ENCODE measurements around the gene AMOTL2.
A peak's percentile ranks its signal among the peaks of the same experiment; 100 is the strongest.

The AMOTL2 gene

DNA sequence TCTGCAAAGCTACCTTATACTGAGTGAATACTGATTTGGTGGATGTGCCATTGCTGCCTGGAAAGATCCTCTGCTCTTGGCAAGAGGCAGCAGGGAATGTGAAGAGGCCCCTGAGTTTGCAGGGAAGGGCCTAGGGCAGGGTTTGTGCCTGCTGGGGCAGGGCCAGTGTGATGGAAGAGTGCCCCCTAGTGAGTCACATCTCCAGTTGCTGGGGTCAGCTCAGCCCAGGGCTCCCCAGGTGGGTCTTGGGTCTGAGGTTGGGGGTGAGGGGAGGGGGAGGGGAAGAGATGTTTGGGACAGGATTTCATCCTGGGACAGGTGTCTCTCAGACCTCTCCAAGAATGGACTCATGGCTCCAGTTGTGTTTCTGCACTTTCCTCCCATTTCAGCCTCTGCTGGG lies 4.1 kb upstream of the AMOTL2 start:
- DNase-seq, result no peak

DNA sequence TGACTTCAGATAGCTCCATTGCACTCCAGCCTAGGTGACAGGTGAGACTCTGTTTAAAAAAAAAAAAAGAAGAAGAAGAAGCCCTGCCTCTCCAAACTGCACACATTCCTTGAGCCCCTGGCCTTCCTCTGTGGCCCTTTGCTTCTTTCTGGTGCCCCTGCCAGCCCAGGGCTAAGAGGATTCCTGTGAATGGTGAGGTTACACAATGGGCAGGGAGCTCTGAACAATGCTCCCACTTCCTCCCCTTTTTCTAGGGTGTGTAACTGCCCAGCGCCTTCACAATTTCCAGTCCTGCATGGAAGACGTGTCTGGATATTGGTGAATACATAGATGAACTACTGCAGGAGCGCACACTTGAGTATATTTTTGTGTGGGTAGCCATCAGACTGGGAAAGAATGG lies 3.6 kb upstream of the AMOTL2 start:
- no peak for DNase-seq

DNA sequence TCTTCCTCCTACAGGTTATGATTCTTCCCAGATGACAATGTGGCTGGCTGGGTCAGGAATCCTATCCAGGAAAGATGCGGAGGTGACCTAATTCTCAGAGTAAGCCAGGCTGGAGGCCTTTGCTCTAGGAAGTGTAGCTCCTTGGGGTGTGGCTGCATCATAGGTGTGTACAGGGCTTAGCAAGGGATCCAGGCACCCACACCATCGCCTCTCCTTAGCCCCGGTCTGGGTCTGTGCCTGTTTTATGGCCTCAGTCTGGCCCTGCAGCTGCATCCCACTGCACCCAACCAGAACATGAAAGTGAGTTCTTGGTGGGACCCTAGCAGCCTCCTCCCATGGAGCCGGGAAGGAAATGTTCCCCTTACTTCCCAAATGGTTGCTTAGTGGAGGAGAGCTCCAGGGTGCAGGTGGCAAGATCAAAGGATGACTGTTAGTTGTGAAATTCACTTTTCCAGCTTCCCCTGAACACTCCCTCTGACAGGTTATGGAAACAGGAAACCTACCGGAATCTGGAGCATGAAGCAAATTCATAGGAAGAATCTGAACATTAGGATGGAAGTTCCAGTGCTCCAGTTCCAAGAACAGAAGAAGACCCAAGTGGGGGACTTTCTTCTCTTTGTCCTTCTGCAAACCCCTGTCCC lies 2.7 kb upstream of the AMOTL2 start:
- DNase-seq, result no peak

DNA sequence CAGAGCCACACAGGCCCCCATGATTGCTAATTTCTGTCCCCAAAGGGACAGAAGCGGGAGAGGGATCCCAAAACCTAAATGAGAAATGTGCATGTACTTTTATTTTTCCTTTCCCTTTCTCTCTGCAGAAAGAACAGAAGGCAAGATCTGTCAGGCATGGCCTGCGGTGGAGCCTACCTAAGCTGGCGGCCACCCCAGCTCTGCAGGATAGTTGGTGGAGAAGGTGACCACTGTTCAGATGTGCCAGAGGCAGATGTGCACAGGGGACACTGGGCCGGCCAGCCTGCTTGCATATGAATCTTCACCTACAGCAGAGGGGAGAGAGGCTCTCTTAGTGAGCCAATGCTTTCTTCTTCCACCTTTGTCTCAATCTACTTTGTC lies 2.1 kb upstream of the AMOTL2 start:
- DNase-seq, result no peak

DNA sequence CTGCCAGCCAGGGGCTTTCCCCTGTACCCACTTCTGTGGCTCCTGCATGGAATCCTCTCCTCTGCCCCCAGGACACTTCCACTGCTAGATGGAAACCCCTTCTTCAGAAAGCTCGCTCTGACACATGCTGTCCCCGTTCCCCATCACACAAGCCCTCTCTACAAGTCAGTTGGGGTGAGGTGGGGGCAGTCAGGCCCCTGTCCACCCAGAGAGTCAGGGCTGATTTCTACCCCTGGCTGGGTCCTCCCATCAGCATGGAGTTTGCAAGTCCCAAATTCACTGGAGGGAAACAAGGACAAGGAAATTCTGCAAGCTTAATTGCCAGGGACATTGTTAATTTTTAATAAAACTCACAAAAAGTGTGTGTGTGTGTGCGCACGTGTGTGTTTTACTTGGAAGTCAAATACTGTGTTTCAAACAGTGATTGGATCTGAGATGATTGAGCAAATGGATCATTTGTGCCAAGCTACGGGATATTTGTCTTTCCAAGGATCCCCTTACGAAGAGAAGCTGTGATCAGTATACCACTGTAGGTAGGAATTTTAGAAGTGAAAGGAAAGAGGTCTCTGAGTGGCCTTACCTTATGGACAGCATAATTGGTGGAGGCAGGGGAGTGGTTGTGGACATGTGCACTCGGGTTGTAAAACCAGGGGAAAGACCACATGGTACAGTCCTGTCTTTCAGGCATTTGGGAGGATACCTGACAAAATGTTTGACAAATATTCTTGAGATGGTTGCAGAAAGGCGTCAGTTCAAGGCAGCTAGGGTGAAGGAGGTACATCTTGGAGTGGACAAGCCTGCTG lies 1.5 kb upstream of the AMOTL2 start:
- DNase-seq, result no peak

DNA sequence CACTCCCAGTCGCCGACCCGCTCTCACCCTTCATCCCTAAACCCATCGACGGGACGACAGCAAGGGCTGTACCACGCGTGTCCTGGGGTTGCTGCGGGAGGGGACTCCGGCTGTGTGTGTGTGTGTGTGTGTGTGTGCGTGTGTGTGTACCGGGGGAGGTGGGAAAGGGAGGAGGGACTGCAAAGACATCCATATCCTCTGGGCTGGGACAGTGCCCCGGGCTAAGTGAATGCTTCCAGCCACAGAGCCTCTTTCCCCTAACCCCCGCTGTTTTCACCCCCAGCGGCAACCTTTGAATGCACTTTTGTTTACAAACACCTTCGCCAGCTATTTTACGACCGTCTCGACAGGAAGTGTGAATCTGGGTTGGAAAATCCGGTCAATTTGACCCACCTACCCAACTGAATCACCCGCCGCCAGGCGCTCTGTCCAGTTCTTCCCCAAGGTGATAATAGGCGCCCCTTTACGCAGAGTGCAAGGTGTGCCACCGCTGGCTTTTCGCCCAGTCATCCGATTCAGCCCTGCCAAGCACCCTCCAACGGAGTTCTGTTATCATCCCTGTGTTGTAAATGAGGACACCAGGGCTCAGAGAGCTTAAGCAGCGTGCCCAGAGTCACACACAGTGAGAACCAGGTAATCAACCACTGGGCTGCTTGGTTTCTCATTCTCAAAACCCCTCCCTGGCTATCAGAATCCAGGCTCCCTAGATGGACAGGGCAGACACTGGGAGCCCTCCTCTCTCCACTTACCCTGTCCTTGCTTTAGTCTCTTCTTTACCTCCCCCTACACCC lies 739 bp upstream of the AMOTL2 start:
- peak; percentile 88 for DNase-seq

DNA sequence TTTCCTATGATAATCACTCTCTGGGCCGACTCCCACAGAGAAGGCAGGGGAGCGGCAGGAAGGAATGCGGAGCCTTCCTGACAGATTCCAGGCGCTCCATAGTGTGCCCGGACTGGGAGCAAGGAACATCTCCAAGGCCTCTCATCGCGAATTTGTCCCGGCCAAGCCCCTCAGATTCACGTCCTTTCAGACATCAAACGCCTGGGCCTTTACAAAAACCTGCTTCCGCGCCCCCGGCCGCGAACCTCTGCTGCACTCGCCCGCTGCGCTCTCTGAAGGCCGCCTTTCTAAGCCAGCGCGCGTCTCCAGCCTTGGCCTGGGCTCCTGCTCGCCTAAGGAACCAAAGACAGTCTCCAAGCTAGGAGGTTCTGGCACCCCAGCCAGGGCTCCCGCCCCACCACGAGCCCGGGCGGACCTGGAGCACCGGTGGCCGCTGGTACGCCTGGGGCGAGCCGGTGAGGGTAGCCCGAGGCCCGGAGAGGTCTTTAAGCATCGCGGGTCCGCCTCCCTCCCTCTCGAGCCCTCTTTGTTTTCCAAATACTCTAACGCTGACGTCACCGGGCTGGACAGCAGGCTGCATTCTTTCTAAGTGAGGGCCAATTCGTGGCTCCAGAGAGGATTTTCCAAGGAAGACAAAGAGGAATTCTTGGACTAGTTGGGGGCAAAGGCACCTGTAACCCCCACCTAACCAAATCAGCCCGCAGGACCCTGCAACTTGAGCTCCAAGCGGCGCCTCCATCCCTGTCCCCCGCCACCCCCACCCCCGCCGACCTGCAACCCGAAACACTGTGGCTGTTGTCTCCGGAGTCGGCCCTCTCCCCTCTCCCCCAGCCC lies 759 bp downstream of the AMOTL2 start:
- peak; percentile 68 for DNase-seq

DNA sequence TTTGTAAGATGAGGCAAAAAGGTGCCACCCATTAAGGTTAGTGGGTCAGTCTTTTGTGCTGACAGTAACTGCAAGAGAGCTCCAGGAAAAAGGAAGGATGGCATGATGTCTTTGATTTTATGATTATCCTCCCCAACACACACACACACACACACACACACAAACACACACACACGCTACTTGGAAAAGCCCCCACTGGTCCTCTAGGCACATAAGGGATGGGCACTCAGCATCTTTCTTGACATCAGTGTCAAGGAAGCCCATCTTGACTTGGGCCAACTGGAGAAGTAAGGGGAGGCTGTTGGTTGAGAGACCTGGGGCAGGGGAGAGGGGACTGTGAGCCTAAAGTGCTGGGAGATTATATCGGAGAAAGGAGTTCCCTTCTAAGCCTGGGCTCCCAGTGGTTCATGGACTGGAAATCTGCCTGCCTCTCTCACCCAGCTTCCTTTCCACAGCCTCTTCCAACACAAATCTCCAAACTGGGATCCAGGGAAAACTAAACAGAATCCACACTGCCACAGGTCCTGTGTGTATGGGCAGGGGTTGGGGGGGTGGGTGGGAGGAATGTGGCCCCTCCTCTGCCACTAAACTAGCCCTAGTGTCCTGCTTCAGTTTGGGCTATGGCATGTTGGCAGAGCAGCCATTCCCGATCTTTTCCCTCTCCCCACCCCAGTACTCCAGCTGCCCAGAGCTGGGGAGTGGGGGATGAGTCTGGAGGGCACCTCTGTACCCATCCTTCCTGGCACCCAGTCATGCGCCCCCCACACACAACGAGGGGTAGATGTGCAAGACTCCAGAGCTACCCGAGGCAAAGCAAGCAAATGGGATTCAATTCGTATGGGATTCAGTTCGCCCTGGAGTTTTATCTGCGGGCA lies 1.6 kb downstream of the AMOTL2 start:
- no peak for DNase-seq

DNA sequence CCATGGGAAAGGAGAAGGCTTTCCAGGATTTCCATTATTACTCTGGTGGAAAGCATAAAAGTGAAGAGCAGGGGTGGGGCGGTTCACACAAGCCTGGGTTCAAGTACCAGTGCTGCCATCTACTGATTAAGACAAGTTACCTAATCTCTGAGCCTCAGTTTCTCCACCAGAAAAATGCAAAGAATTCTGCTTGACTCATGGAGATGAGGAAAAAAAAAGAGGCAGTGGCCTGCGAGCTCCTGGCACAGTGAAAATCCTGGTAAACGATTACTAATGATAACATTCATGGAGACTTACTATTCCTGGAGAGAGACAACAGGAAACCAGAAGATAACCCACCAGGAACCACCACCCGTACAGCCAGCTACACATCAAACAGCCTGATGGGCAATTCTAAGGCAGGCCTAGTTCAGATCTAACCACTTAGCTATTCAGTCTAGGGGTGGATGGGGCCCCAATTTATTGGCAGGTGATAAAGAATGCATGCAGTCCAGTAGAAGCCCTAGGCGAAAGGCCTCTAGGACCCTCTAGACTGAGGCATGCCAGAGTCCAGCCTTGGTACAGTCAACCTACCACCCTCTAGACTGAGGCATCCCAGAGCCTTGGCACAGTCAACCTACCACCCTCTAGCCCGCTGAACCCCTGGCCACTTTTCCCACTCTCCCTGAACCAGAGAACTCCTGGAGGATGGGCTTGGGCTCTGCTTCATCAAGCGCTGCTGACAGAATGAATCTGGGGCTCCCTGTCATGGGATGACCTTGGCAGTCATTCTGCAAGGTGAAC lies 2.5 kb downstream of the AMOTL2 start:
- DNase-seq, result no peak

DNA sequence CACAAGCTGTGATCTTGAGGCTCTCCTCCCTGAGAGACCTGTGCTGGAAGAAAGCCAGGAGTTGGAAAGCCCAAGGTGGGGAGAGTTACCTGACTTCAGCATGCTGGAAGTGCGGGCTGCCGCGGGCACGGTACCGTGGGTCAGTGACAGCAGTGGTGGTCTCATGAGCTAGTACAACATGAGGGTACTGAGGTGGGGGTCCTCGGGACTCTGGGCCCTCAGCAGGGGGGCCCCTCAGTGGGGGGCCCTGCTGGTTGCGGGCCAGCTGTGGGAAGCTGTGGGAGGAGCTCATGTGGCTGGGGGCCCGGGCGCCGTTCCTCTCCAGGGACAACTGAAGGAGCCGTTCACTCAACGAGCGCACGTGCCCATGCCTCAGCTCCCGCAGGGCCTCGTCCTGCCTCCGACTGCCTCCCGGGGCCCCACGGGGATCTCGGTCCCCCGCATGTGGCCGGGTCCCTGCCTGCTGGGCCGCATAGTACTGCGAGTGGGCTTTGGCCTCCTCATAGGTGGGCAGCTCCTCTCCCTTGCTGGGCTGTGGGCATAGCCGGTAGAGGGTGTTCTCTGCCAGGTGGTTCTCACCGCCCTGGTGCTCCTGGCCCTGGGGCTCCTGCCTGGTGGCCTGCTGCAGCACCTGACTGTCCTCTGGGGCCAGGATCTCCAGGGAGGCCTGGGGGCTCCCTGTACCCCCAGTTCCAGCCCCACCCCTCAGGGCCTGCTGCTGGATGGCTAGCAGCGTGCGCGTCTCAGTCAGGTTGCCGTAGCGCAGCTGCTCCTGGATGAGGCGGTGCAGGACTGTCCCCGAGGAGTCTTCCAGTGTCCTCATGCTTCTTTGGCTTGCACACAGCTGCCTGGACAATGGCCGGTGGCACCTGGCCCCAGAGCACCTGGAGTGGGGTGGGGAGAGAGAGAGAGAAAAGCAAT lies 3.4 kb downstream of the AMOTL2 start:
- DNase-seq, result no peak

DNA sequence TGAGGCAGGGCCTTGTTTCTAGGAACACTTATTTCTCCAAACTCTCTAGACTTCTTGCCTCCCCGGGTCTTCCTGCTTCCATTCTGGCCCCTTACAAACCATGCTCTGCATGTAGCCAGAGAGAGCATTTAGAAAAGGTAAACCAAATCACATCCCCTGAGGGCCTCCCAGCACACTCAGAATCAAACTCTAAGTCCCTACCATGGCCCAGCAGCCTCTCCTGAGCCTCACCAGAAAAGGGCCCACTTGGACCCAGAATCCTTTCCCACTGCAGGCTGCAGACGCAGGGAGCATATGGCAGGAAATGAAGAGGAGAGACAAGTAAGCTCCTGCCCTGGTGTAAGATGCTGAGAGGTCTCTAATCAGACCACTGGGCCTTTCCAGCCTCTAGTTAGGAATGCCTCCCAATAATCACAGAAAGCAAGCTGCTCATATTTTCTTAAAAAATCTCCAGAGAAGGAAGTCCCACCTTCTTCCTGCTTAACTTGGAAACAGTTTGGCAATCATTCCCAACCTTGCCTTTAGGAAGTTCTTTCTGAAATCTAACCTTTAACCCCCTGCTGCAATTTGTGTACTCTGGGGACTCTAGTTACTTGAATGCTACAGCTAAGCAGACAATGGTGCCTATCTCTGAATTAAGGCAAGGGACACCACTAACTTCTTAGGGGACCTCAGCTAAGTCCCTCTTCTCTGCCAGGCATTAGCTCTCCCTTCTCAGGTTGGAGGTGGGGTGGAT lies 4.2 kb downstream of the AMOTL2 start:
- no peak for DNase-seq

DNA sequence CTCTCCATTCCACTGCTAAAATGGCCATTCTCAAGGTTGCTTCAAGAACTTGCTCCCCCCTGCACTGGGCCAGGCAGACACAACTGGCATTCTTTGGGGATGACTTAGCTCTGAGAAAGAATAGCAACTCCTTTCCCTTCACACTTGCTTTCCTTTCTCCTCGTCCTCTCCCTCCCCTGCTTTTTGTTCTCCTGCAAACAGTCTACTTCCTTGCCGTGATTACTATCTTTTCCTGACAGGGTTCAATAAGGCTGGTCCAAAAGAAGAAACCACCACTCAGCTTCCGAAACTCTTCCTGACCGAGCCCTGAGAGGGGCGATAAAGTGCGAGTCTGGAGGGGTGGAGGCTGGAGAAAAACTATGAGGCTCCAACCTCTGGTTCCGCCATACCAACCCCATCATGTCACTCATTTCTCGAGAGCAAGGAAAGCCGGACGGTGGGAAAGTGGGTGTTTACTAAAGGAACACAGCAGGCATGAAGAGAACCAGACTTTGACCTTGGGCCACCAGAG lies 5.0 kb downstream of the AMOTL2 start:
- DNase-seq, result no peak

DNA sequence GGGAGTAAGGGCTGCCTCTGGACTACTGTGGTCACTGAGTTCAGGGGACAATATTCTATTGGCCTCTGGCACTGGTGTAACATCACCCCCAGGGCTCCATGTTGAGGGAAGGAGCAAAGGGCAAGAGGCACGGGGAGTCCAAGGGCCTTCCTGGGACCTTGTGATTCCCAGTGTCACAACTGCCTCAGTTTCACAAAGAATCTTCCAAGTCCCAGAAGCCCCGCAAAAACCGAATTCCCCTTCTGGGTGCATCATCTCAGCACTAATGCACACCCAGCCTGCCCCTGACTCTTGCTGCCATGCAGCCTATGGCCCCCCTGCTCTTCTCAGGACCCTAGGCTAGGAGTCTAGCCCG lies 5.5 kb downstream of the AMOTL2 start:
- DNase-seq, result no peak

DNA sequence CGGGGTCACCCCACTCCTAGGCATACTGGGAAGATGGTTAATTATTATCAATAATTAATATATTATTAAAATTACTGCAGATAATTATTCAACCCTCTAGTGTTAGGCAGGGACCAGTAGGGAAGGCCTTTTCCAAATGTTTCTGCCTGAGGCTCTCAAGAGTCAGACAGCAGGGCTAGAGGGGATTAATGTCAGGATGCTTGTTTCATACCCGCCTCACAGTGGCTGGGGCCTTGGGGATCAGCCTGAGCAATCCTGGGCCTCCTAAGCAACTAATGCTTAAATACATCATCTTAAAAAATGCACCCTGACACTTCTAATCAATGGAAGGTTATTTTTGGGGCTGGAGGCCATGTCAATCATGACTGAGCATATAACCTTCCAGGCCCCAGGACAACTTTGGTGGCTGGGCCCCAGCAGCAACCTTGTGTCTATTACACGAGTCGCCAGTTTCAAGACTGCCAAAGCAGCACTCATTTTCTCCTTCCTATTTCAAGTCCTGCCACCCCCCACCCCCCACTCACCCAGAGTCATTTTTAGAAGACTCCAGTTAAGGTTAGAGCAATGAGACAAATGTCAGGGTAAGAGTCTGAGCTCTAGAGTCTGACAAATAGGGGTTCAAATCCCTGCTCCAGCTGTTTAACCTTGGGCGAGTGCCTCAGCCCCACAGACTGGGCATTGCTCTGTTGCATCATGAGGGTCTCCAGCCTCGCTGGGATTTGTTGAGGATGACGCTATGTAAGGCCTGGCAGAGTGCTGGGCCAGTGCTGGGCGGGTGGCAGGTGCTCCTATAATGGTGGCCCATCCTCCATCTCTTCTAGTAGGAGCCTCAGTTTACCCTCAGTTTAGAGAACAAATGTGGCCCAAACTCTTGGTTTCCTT lies 6.1 kb downstream of the AMOTL2 start:
- no peak for DNase-seq

DNA sequence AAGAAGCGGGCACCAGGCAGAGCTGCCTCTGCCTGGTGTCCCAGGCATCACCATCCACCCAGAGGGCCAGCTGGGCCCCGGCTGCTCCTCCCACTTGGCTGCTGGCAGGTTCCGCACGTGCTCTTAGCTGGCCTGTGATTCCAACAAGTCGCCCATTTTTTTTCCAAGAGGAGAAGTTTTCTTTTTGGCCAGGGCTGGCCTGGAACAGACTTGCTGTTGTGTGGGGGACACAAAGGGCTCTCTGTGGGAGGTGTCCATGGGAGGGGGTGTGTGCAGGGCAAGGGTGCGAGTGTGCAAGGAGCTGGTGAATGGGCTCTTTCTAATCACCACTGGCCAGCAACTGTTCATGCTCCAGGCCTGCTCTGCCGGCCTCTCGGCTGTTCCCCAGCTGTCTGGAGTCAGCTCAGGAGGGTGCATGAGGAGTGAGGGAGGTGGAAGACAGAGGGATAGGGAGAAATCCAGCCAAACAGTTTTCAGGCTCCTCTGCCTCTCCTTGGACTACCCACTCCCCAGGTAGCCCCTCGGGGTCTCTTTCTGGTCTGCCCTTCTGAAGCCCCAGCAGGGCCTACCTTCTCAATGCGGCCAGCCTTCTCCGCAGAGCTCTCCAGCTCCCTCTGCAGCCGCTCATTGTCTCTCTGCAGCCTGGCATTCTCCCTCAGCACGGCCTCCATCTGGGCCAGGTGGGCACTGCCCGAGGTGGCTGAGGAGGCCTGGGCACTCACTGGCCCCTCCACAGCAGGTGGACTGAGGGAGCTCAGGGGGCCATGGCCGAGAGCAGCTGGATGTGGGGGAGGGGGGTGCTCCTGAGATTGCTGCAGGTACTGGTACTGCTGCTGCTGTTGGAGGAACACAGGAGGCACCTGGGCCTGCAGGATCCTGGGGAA lies 7.1 kb downstream of the AMOTL2 start:
- no peak for DNase-seq

DNA sequence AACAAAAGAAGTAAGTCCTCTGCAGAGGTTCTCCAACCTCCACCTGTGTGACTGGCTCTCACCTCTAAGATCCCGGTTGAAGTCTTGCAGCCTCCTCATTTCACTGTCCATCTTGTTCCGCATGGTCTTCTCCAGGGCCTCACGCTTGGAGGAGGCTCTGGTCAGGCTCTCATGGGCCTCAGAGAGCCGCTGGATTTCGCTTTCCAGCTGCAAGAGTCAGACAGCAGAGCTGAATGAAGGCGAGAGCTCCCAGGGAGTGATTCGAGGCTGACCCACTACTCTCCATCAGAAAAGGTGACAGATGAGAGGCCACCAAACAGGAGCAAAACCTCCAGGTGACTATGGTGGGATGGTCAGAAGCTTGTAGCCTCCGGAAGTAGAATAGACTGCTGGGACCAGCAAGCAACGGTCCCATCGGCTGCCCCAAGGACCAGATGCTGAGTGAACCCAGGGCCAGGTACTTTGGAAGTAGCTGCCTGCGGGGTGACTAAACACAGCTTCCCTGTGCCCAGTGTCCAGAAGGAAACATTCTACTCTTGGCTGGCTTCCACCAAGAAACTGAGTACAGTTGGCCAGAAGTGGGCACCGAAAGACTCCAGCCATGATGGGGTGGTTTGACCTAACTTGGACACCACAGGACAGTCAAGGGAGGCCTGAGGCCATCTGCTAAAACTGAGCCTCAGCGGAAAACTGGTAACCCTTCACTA lies 7.9 kb downstream of the AMOTL2 start:
- no peak for DNase-seq

DNA sequence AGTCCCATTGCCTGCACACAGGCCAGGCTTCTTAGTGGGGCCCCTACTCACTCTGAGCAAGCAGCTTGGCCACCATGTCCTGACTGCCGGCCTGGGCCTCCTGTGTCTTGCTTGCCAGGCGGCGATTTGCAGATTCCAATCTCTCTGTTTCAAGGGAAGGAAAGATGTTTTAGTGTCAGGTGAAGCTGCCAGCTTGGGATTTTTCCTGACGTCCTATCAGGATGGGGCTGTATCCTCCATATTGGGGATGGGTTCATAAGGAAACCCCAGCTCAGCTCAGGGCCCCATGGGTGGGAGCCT lies 8.5 kb downstream of the AMOTL2 start:
- no peak for DNase-seq
